ENCODE measurements around the gene SLC7A9.

DNA sequence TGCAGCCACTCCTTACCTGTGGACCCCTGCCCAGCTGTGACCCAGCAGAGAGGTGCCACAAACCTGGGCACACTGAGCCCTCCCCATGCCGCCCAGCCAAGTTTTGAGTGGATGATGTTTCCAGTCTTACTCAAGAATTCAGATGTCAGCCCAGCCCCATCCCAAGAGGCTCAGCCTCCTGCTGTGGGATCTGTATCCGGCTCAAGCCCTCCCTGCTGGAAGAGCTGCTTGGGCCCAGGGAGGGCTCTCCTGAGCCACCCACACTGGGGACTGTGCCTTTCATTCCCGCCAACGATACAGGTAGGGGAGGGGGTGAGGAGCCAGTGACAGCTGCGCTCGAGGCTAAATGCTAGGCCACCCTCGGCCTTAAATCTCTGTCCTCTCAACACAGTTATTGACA, 5.9 kb upstream of the SLC7A9 start:
- TF ChIP-seq, protein P1, sequence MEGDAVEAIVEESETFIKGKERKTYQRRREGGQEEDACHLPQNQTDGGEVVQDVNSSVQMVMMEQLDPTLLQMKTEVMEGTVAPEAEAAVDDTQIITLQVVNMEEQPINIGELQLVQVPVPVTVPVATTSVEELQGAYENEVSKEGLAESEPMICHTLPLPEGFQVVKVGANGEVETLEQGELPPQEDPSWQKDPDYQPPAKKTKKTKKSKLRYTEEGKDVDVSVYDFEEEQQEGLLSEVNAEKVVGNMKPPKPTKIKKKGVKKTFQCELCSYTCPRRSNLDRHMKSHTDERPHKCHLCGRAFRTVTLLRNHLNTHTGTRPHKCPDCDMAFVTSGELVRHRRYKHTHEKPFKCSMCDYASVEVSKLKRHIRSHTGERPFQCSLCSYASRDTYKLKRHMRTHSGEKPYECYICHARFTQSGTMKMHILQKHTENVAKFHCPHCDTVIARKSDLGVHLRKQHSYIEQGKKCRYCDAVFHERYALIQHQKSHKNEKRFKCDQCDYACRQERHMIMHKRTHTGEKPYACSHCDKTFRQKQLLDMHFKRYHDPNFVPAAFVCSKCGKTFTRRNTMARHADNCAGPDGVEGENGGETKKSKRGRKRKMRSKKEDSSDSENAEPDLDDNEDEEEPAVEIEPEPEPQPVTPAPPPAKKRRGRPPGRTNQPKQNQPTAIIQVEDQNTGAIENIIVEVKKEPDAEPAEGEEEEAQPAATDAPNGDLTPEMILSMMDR (IDR thresholded peaks at IDR 0.05; ENCODE audit: low read depth, low read length, missing input control) = no peak
- TF ChIP-seq, protein P2, sequence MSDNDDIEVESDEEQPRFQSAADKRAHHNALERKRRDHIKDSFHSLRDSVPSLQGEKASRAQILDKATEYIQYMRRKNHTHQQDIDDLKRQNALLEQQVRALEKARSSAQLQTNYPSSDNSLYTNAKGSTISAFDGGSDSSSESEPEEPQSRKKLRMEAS (IDR thresholded peaks at IDR 0.05) = no peak
- TF ChIP-seq SP1 (IDR thresholded peaks at IDR 0.05) = no peak
- TF ChIP-seq, protein P3, sequence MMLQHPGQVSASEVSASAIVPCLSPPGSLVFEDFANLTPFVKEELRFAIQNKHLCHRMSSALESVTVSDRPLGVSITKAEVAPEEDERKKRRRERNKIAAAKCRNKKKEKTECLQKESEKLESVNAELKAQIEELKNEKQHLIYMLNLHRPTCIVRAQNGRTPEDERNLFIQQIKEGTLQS (IDR thresholded peaks at IDR 0.05) = no peak
- no peak for TF ChIP-seq RAD21 (IDR thresholded peaks at IDR 0.05)
- TF ChIP-seq, protein P4, sequence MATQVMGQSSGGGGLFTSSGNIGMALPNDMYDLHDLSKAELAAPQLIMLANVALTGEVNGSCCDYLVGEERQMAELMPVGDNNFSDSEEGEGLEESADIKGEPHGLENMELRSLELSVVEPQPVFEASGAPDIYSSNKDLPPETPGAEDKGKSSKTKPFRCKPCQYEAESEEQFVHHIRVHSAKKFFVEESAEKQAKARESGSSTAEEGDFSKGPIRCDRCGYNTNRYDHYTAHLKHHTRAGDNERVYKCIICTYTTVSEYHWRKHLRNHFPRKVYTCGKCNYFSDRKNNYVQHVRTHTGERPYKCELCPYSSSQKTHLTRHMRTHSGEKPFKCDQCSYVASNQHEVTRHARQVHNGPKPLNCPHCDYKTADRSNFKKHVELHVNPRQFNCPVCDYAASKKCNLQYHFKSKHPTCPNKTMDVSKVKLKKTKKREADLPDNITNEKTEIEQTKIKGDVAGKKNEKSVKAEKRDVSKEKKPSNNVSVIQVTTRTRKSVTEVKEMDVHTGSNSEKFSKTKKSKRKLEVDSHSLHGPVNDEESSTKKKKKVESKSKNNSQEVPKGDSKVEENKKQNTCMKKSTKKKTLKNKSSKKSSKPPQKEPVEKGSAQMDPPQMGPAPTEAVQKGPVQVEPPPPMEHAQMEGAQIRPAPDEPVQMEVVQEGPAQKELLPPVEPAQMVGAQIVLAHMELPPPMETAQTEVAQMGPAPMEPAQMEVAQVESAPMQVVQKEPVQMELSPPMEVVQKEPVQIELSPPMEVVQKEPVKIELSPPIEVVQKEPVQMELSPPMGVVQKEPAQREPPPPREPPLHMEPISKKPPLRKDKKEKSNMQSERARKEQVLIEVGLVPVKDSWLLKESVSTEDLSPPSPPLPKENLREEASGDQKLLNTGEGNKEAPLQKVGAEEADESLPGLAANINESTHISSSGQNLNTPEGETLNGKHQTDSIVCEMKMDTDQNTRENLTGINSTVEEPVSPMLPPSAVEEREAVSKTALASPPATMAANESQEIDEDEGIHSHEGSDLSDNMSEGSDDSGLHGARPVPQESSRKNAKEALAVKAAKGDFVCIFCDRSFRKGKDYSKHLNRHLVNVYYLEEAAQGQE (IDR thresholded peaks at IDR 0.05) = no peak
- no peak for TF ChIP-seq JUND (IDR thresholded peaks at IDR 0.05)
- no peak for TF ChIP-seq FOXA2 (IDR thresholded peaks at IDR 0.05)
- TF ChIP-seq TAF1 (conservative IDR thresholded peaks at IDR 0.05) = no peak
- TF ChIP-seq NR2F2 (IDR thresholded peaks at IDR 0.05) = no peak

Data from liver (tissue), 3 donors.